HepG2 (cell line): ENCODE results near the gene ZNF274. TPM values are rescaled to one million over a fixed set of nuclear protein-coding genes. Genes with fewer than 3 reads are reported as not detected.
A peak's percentile ranks its signal among the peaks of the same experiment; 100 is the strongest.

Experiments
- CBX1 ChIP-seq: IDR thresholded peaks from one replicate; pipeline ENCODE4 v1.6.1; 2016; ENCODE audit warnings: antibody characterized with exemption, low read depth
- GATAD1 ChIP-seq: IDR thresholded peaks from 2 replicates; pipeline ENCODE4 v1.6.1; 2016; ENCODE audit warnings: missing genetic modification reagents, missing compliant biosample characterization
- ISL2 ChIP-seq: sonication (generic); formaldehyde crosslinking; IDR thresholded peaks from 2 replicates; pipeline ENCODE4 v1.5.0; 2020; ENCODE audit warnings: missing genetic modification reagents
- MYC ChIP-seq: sonication (generic); formaldehyde crosslinking; IDR thresholded peaks from 2 replicates; pipeline ENCODE4 v1.9.0; 2021; ENCODE audit warnings: missing genetic modification reagents, borderline replicate concordance
- NFE2L2 ChIP-seq: fragments of 150-350 bp; IDR thresholded peaks from 2 replicates; pipeline ENCODE4 v1.6.1; 2014; ENCODE audit warnings: low read length
- POGK ChIP-seq: sonication (generic); formaldehyde crosslinking; conservative IDR thresholded peaks from 2 replicates; pipeline ENCODE4 v1.8.0; 2022; ENCODE audit warnings: mild to moderate bottlenecking, moderate library complexity, missing genetic modification reagents
- TEAD3 ChIP-seq: optimal IDR thresholded peaks from 2 replicates; pipeline ENCODE3; 2016; ENCODE audit warnings: borderline replicate concordance
- THAP8 ChIP-seq: sonication (generic); formaldehyde crosslinking; IDR thresholded peaks from 2 replicates; pipeline ENCODE4 v1.5.1; 2020; ENCODE audit warnings: missing genetic modification reagents, mild to moderate bottlenecking, borderline replicate concordance
- ZBTB40 ChIP-seq, 2 experiments: fragments of 450-650 bp in 1 of 2; sonication (generic) in 1 of 2; formaldehyde crosslinking in 1 of 2; IDR thresholded peaks; 2 replicates each; pipeline versions ENCODE4 v1.6.1 to v1.8.0; 2016 to 2022; ENCODE audit warnings: antibody characterized with exemption in 1 of 2, mild to moderate bottlenecking in 1 of 2, missing genetic modification reagents in 1 of 2
- ZFP1 ChIP-seq: IDR thresholded peaks from 2 replicates; pipeline ENCODE4 v1.6.1; 2016
- ZMAT3 ChIP-seq: sonication (generic); formaldehyde crosslinking; conservative IDR thresholded peaks from 2 replicates; pipeline ENCODE4 v1.7.0; 2021; ENCODE audit warnings: missing genetic modification reagents
- ZNF772 ChIP-seq: sonication (generic); formaldehyde crosslinking; IDR thresholded peaks from 2 replicates; pipeline ENCODE4 v1.5.0; 2020; ENCODE audit warnings: mild to moderate bottlenecking, missing genetic modification reagents
- polyA plus RNA-seq, 8 experiments: library from polyadenylated mRNA; depleted of rRNA in 3 of 8; stranded (reverse) in 7 of 8; unstranded in 1 of 8; fragments of >200 nt; fragmentation: Illumina TruSeq in 4 of 8; extraction: Trizol in 4 of 8; gene quantifications; 2 replicates each; pipeline versions ENCODE4 v1.2.1 to v1.2.3, GENCODE V29; 2011 to 2016; ENCODE audit warnings: low read depth in 4 of 8, missing spikeins in 1 of 8, mixed read lengths in 1 of 8; ENCODE audit not compliant: insufficient read depth in 1 of 8
- total RNA-seq, 5 experiments: library from RNA; depleted of rRNA; stranded (reverse); fragments of >200 nt; fragmentation: Illumina TruSeq; extraction: Trizol; gene quantifications; 2 replicates each; pipeline ENCODE4 v1.2.3, GENCODE V29; 2016; ENCODE audit warnings: low read depth in 1 of 5
- TF ChIP-seq, protein P1 (sequence below): sonication (generic); formaldehyde crosslinking; IDR thresholded peaks from 2 replicates; pipeline ENCODE4 v1.4.0; 2020; ENCODE audit warnings: mild to moderate bottlenecking, missing genetic modification reagents
- TF ChIP-seq, protein P2 (sequence below): sonication (generic); formaldehyde crosslinking; IDR thresholded peaks from 2 replicates; pipeline ENCODE4 v1.5.0; 2020; ENCODE audit warnings: missing genetic modification reagents, mild to moderate bottlenecking, borderline replicate concordance

Gene ZNF274
- total and polyA plus RNA-seq, 2 of the 13 experiments (the other 11 are each of a cell fraction or from before 2014, with no cell fraction given) = 16.1 to 23.0 TPM

GRCh38 chr19:58182989-58183816 lies at the start of gene ZNF274 (continued):
- 0 out of 2 replicates have a peak, but pooled peaks have one; percentile 29 for TF ChIP-seq THAP8 (CRISPR knock-in tag)
- TF ChIP-seq, protein P1, sequence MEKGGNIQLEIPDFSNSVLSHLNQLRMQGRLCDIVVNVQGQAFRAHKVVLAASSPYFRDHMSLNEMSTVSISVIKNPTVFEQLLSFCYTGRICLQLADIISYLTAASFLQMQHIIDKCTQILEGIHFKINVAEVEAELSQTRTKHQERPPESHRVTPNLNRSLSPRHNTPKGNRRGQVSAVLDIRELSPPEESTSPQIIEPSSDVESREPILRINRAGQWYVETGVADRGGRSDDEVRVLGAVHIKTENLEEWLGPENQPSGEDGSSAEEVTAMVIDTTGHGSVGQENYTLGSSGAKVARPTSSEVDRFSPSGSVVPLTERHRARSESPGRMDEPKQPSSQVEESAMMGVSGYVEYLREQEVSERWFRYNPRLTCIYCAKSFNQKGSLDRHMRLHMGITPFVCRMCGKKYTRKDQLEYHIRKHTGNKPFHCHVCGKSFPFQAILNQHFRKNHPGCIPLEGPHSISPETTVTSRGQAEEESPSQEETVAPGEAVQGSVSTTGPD (CRISPR knock-in tag) = no peak
- TF ChIP-seq ZMAT3 = 0 out of 2 replicates have a peak, but pooled peaks have one; percentile 70
- TF ChIP-seq, protein P2, sequence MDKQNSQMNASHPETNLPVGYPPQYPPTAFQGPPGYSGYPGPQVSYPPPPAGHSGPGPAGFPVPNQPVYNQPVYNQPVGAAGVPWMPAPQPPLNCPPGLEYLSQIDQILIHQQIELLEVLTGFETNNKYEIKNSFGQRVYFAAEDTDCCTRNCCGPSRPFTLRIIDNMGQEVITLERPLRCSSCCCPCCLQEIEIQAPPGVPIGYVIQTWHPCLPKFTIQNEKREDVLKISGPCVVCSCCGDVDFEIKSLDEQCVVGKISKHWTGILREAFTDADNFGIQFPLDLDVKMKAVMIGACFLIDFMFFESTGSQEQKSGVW = no peak
- TF ChIP-seq ZFP1 (CRISPR knock-in tag) = no peak
- no peak for TF ChIP-seq ZNF772
- TF ChIP-seq MYC (CRISPR knock-in tag) = peak; percentile 89
- TF ChIP-seq CBX1 = peak; percentile 73
- no peak for TF ChIP-seq TEAD3 (CRISPR knock-in tag)
- no peak for TF ChIP-seq NFE2L2
- TF ChIP-seq ZBTB40 (IDR thresholded peaks at IDR 0.05) = peak; percentile 30; the same call in 1 of the 2 replicates
- peak; percentile 64 for TF ChIP-seq ZBTB40 (CRISPR knock-in tag; IDR thresholded peaks at IDR 0.05)
- TF ChIP-seq ISL2 (CRISPR knock-in tag) = peak; percentile 20; the same call in 1 of the 2 replicates
- peak; percentile 29 for TF ChIP-seq POGK
- peak; percentile 81 for TF ChIP-seq GATAD1 (CRISPR knock-in tag)
